HG03575 (cell line): ENCODE results near the gene PAM16.
A peak's percentile ranks its signal among the peaks of the same experiment; 100 is the strongest.
"Not testable (repeated sequence)": the region's sequence is repeated elsewhere in the genome, so short reads cannot be mapped to it uniquely, and the experiment has no call there.

Source experiments
- ATAC-seq: cut with Tn5 transposase; IDR thresholded peaks from one replicate; pipeline ENCODE4 v1.9.1; 2021; ENCODE audit not compliant: unreplicated experiment, insufficient number of reproducible peaks, low FRiP score; ENCODE audit errors: extremely low read depth

The PAM16 gene

GRCh38 chr16:4350787-4351659 lies at the start of gene PAM16:
Gene PAM16, minus strand, starts transcription at chr16:4351321. Its CDS starts 87 bp downstream, at chr16:4351234.
- ATAC-seq = peak; percentile 34

DNA sequence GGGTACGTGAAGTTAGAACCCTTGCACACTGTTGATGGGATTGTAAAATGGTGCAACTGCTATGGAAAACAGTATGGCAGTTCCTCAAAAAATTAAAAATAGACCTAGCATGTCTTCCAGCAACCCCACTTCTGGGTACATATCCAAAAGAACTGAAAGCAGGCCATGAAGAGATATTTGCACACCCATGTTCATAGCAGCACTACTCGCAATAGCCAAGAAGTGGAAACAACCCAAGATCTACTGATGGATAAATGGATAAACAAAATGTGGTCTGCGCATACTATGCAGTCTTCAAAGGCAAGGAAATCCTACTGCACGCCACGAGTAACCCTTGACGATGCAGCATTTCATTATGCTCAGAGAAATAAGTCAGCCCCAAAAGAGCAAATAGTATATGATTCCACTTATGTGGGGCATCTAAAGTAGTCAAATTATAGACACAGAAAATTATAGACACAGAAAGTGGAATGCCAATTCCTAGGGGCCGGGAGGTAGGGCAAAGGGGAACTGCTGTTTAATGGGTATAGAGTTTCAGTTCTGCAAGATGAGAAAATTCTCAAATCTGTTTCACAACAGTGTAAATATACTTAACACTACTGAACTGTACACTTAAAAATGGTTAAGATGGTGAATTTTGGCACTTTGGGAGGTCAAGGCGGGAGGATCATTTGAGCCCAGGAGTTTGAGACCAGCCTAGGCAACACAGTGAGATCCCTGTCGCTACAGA lies 48.0 kb upstream of the PAM16 start:
- no peak for ATAC-seq

DNA sequence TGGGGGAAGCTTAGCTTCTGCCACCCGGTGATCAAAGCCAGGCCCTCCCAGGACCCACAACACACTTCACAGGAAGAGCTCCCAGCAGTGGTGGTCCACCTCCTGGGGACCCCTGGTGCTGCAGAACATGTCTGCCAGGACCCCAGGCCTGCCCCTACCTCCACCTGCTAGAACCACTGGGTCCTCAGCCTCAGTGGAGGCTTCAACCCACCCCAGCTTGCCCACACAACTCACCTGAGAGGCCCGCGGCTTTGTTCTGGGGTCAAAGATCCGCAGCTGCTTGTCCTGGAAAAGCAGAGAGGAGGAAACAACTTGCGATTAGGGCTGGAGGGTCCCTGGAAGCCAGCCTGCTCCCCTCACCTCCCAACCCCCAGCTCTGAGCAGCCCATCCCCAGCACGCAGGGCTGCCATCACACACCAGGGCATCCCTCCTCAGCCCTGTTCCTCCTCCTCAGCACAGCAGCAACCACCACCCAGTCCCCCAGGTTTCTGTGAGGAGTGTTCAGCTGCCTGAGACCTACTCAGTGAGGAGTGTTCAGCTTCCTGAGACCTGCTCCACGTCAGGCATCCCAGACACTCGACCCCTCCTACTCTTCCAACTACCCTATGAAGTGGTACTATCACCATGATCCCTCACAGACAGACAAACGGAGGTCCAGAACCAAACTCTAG lies 44.1 kb upstream of the PAM16 start:
- no peak for ATAC-seq

GRCh38 chr16:4393850-4394249 lies 42.7 kb upstream of the PAM16 start:
- not testable (repeated sequence) for ATAC-seq

GRCh38 chr16:4393240-4393600 lies 42.1 kb upstream of the PAM16 start:
- ATAC-seq = no peak

DNA sequence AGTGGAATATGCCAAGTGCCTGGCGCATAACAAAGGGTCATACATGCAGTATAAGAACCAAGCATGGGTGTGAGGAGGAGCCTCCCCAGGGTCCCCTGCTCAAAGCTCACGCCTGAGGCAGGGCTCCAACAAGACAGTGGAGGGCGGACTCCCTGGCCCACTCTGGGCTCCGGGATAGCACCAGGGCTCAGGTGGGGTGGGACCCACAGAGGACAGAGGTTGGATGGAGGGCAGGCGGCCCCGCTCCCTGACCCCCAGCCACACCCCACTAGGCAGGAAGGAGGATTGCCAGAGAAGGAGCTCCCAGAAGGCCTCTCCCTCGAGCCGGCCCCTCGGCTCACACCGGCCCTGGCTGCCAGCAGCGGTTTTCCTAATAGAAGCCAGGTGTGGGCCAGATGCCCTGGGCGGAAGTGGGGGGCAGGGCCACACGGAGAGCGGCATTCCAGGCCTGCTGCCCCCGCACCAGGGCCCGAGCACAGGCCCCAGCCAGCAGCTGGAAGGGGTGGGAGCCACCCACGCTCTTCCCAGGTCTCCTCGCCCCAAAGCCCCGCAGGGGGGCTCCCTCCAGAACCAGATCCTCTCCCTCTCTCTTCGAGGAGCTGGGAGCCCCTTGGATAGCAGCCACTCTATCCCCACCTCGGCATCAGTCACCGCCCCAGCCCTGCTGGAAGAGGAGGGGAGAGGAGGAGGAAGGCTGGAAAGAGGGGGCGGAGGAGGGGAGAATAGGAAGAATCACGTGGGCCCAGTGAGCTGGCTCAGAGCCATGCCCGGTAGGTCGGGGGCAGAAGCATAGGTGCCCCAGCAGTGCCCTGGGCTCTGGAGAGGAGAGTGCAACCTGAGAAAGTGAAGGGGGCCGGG lies 41.5 kb upstream of the PAM16 start:
- no peak for ATAC-seq

DNA sequence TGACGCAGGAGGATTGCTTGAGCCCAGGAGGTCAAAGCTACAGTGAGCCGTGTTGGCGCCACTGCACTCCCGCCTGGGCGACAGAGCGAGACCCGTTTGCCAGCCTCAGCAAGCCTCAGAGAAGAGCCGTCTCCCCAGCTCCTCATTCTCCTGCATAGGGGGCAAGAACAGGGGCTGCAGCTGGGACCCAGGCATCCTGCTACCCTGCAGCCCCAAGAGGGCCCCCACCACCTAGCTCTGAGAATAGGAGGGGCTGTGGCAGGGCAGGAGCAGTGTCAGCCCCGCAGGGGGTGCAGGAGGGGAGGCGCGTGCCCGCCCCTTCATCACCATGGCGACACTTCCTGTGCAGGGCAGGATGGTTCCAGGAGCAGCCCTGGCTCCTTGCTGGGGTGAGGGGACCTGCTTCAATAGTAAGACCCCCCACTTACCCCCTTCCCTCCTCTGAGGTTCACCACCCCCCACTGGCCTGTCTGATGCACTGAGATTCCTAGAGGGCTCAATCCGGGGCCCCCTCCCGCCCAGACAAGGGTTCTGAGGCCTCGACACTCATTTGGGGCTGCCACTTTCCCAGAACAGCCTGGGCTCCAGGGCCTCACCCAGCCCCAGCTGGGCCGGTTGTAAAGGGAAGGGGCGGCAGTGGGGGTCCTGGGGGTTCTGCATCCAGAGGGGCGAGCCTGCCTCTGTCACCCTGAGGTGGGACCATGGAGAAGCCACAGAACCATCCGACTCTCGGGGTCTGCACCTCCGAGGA lies 40.7 kb upstream of the PAM16 start:
- ATAC-seq = no peak

- no peak for ATAC-seq
Observed at GRCh38 chr16:4390266-4391260, 39.4 kb upstream of the PAM16 start.

- no peak for ATAC-seq
Observed at GRCh38 chr16:4389051-4389955, 38.2 kb upstream of the PAM16 start.

GRCh38 chr16:4388271-4389021 lies 37.3 kb upstream of the PAM16 start:
- ATAC-seq = no peak

- no peak for ATAC-seq
Observed at GRCh38 chr16:4387781-4388180, 36.7 kb upstream of the PAM16 start.

GRCh38 chr16:4386951-4387565 lies 35.9 kb upstream of the PAM16 start:
- no peak for ATAC-seq

GRCh38 chr16:4386451-4386805 lies 35.3 kb upstream of the PAM16 start:
- no peak for ATAC-seq

DNA sequence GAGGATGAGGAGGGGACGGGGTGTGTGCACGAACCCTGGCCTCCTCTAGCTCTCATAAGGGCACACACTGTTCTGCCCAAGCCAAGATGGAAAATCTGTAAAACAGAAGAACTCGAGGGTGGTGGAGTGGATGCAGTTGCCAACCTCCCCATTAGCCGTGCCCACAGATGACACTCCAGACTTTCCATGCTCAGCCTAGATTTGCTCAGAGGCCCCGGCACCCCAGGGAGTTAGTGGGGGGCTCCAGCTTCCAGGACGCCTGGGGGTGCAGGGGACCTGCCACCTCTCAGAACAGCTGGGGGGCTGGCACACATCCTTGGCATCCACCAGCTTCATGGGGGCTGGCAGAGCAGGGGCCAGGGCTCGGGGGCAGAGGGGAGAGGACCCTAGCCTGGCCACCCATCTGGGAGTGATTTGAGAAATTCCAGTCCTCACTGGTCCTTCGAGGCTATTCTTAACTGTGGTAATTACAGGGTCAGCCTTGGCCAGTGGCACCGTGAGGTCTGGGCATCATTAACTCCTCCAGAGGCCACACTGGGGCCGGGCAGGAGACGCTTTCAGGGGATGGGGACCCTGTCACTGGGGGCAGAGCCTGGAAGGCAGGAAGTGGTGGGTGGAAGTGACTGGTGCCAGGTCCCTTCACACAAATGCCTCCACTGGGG lies 34.8 kb upstream of the PAM16 start:
- ATAC-seq = no peak
